Stimulated activated CD4-positive, alpha-beta T cell treated with anti-CD3 and anti-CD28 coated beads, Interleukin-2, amount 100 ng/mL, for 4 hours (primary cell): ENCODE measurements around the gene BABAM1.
A peak's percentile ranks its signal among the peaks of the same experiment; 100 is the strongest.
"Not testable (repeated sequence)": the region's sequence is repeated elsewhere in the genome, so short reads cannot be mapped to it uniquely, and the experiment has no call there.

Experiments
- DNase-seq: peaks from one replicate; pipeline ENCODE4 v3.0.0-alpha.2; 2020; ENCODE audit warnings: low read depth

The BABAM1 gene

GRCh38 chr19:17243830-17244617 is 23.2 kb upstream of the BABAM1 start:
- DNase-seq = no peak

GRCh38 chr19:17244618-17245534 is 22.4 kb upstream of the BABAM1 start:
- no peak for DNase-seq

- no peak for DNase-seq
These were observed 21.7 kb upstream of the BABAM1 start, which contains the start of gene NR2F6 for GRCh38 chr19:17245535-17245984. Gene NR2F6 (minus strand): TSS chr19:17245919. CDS start chr19:17245220, 699 bp downstream.

DNA sequence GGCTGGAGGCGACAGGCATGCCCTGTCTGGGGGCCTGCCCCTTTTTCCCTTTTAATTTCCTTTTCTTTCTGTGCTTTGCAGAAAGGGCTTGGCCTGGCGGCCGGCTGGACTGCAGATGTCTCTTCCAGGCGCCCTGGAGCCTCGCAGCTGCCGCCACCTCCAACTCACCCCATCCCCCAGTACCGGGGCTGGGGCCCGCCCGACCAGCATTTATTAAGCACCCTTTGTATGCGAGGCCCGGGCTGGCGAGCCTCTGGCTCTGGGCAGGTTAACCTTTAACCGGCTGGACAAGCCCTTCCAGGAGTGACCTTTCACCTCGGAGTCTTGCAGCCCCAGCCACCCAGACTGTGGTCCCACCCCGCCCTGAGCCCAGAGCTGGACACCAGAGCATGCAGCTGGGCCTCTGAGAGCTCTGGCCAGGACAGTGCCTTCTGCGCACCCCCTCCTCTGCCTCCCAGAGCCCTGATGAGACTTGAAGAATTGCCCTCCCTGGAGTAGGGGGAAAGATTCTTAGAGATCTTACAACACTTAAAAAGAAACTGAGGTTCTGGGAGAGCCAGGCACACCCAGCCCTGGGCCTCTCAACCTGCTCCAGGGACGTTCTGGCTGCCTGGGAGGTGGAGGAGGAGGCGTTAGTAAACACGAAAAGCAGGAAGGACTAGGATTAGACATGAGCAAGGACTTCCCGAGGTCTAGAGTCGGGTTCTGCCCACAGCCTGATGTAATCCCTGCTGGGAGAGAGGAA is 20.4 kb upstream of the BABAM1 start:
- DNase-seq = no peak

DNA sequence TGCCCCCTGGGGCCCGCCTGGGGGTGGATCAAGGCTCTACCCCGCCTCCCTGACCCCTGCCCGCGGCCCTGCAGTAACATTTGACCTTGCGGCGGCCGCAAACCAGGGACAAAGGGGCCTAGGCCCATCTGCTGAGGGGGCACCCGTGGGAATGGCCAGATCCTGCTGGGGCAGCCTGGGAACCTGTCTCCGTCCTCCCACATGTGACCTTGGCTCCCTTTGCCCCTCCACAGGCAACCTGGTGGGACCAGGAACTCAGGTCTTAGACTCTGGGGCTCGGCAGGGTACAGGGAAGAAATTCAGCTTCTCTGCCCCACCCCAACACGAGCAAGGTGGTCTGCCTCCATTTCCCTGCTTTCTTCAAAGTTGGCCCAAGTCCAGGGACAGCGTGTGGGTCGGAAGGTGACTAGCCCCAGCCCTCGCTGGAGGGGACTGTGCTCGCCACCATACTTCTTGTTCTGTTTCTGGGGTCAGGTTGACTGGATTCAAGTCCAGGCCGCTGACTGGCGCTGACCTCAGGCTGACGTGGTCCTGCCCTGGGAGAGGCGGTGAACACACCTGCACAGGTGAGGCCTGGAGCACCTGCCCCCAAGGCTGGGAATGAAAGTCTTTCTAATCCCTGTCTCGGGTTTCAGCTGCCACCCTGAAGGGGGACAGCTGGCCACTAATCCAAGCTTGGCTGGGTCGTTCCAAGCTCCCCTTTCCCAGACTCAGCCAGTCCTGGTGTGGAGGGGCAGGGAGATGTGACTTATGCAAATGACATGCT is 19.0 kb upstream of the BABAM1 start:
- no peak for DNase-seq

GRCh38 chr19:17249887-17250548 is 17.2 kb upstream of the BABAM1 start:
- no peak for DNase-seq

DNA sequence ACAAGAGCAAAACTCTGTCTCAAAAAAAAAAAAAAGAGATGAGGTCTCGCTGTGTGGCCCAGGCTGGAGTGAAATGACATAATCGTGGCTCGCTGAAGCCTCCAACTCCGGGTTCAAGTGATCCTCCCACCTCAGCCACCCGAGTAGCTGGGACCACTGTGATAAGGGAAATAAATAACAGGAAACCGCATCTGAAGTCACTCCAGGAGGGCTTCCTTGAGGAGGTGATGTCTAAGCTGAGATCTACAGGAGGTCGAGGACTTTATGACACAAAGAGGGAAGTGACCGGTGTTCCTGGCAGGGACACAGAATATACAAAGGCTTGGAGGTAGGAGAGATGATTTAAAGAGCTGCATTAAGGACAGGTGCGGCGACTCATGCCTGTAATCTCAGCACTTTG is 12.6 kb upstream of the BABAM1 start:
- no peak for DNase-seq

DNA sequence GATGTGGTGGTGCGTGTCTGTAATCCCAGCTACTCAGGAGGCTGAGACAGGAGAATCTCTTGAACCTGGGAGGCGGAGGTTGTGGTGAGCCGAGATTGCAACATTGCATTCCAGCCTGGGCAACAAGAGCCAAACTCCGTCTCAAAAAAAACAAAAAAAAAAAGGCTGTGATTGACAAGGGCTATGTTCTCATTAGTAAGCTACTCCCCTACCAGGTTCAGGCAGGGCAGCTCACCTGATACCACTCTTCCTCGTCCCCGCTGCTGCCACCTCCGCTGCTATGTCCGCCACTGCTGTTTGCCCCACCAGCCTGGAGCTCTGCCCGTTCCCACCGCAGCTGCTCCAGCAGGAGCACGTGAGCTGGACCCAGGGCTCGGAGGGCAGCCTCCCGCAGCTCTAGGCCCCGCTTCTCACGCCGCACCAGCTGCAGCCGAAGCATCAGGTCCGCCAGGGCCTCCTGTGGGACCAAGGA is 12.1 kb upstream of the BABAM1 start:
- no peak for DNase-seq

- DNase-seq = no peak
These were observed 11.1 kb upstream of the BABAM1 start for GRCh38 chr19:17256130-17256529.

DNA sequence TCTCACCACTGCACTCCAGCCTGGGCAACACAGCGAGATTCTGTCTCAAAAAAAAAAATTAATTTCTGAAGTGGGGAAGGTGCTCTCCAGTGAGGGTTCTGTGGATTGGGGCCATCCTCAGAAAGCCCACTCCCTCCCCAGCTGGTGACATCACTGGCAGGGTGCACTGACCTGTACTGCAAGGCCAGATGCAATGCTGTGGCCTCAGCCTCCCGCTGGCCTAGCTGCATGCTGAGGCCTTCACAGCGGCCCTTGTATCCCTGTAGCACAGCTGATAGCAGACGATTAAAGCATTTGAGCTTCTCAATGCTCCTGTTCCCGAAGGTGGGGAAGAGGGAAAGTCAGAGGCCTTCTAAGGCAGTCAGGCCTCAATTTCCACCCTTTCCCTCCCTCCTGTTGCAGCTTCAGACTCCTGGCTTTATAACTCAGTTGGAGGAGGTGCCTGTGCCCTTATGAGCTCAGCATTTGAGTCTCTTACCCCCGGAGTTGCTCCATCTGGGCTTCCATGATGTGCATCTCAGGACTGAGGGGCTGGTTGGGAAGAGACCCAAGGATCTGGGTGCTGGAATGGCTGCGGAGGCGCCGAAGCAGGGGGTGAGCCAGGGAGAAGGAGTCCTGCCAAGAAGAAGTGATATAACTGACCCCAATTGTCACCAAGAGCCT is 8.0 kb upstream of the BABAM1 start:
- DNase-seq = no peak

DNA sequence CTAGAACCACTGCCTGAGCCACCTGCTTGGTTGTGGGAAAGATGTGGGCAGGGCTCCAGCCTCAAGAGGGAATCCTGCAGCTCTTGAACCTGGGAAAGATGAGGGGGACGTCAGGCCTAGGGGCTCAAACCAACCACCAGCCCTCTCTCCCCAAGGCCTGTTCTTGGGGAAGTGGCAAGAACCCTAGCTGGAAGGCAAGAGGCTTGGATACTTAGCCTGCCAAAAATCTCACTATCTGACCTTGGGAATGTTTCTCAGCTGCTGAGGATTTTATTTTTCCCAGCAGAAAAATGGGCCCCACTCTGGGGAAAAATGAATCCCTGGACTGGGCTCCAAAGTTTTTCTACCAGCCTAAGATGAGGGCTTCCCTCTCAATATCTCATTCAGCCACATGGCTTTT is 7.3 kb upstream of the BABAM1 start:
- DNase-seq = no peak

- DNase-seq = peak; percentile 84
These were observed 6.4 kb upstream of the BABAM1 start for GRCh38 chr19:17260842-17261325.

GRCh38 chr19:17262557-17262956 is 4.7 kb upstream of the BABAM1 start:
- DNase-seq = no peak

GRCh38 chr19:17263712-17264640 is 3.3 kb upstream of the BABAM1 start:
- DNase-seq = no peak

- DNase-seq = no peak
These were observed 2.6 kb upstream of the BABAM1 start, which contains the start of gene USHBP1 for GRCh38 chr19:17264641-17264979. Gene USHBP1 (minus strand): TSS chr19:17264745. CDS start chr19:17264299, 446 bp downstream.

- no peak for DNase-seq
These were observed 1.2 kb upstream of the BABAM1 start for GRCh38 chr19:17266026-17266425.

GRCh38 chr19:17266589-17266974 is 661 bp upstream of the BABAM1 start:
- DNase-seq = no peak

DNA sequence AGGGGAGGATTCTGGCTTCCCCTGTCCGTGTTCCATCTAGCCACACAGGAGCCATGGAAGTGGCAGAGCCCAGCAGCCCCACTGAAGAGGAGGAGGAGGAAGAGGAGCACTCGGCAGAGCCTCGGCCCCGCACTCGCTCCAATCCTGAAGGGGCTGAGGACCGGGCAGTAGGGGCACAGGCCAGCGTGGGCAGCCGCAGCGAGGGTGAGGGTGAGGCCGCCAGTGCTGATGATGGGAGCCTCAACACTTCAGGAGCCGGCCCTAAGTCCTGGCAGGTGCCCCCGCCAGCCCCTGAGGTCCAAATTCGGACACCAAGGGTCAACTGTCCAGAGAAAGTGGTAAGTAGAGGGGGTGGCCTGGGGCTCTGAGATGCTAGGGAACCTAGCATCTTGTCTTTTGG is 1.5 kb downstream of the BABAM1 start:
- no peak for DNase-seq

DNA sequence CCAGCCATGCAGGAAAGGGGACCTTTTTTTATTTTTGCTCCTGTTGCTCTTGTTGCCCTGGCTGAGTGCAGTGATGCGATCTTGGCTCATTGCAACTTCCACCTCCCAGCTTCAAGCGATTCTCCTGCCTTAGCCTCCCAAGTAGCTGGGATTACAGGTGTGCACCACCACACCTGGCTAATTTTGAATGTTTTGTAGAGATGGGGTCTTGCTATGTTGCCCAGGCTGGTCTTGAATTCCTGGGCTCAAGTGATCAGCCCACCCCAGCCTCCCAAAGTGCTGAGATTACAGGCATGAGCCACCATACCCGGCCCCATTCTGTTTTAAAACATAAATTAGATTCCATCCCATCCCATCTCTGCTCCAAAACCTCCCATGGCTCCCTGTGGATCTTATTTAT is 7.6 kb downstream of the BABAM1 start:
- not testable (repeated sequence) for DNase-seq
